A673 (cell line): ENCODE results near the gene TMEM17. TPM values are rescaled to one million over a fixed set of nuclear protein-coding genes. Genes with fewer than 3 reads are reported as not detected.

Experiments used
- BruUV-seq: library from RNA; stranded (reverse); fragments of 400-500 nt; replicated peaks from 2 replicates; lab custom pipeline; 2021; lab: Mats Ljungman, UMichigan
- CTCF ChIA-PET: fragments of 300-600 bp; sonication (Branson Sonifier 250); formaldehyde crosslinking; loops from one replicate; lab custom pipeline; 2022; ENCODE audit warnings: antibody characterized with exemption; lab: Charles Lee
- POLR2A ChIA-PET: fragments of 300-600 bp; sonication (Branson Sonifier 250); formaldehyde crosslinking; loops from one replicate; lab custom pipeline; 2022; ENCODE audit warnings: antibody characterized with exemption; ENCODE audit not compliant: low non-redundant PET; lab: Charles Lee
- DNase-seq: peaks from one replicate; pipeline ENCODE4 v3.0.0-alpha.2; 2015; ENCODE audit warnings: low spot score
- H3K27ac ChIP-seq: fragments of 200-600 bp; sonication (generic); 2 replicates; pipeline ENCODE4 v1.5.1; 2016; ENCODE audit warnings: mixed run types, low read depth, mild to moderate bottlenecking, mixed read lengths, antibody characterized with exemption, low read length; ENCODE audit not compliant: poor library complexity, severe bottlenecking
- H3K27me3 ChIP-seq: fragments of 200-600 bp; sonication (generic); replicated peaks from 2 replicates; pipeline ENCODE4 v1.6.1; 2017; ENCODE audit warnings: mixed run types, low read depth, mild to moderate bottlenecking, mixed read lengths, antibody characterized with exemption, low read length; ENCODE audit not compliant: insufficient read depth, poor library complexity
- H3K36me3 ChIP-seq: fragments of 200-600 bp; sonication (generic); 2 replicates; pipeline ENCODE4 v1.6.1; 2016; ENCODE audit warnings: mixed run types, mild to moderate bottlenecking, mixed read lengths, antibody characterized with exemption, low read length; ENCODE audit not compliant: insufficient read depth, poor library complexity, severe bottlenecking
- H3K4me1 ChIP-seq: fragments of 200-600 bp; sonication (generic); 2 replicates; pipeline ENCODE4 v1.6.1; 2017; ENCODE audit warnings: mixed run types, mild to moderate bottlenecking, mixed read lengths, antibody characterized with exemption, low read length; ENCODE audit not compliant: insufficient read depth, poor library complexity, severe bottlenecking
- H3K4me3 ChIP-seq: fragments of 200-600 bp; sonication (generic); 2 replicates; pipeline ENCODE4 v1.5.1; 2016; ENCODE audit warnings: low read depth, mixed run types, mild to moderate bottlenecking, mixed read lengths, low read length; ENCODE audit not compliant: poor library complexity, severe bottlenecking
- H3K9me3 ChIP-seq: fragments of 200-600 bp; sonication (generic); 2 replicates; pipeline ENCODE4 v1.6.1; 2016; ENCODE audit warnings: mixed run types, low read depth, mild to moderate bottlenecking, mixed read lengths, antibody characterized with exemption, low read length; ENCODE audit not compliant: poor library complexity, severe bottlenecking
- EZH2 ChIP-seq: fragments of 200-600 bp; sonication (generic); IDR thresholded peaks from 2 replicates; pipeline ENCODE4 v1.6.1; 2017; ENCODE audit warnings: borderline replicate concordance, low read depth, mild to moderate bottlenecking, mixed read lengths, antibody characterized with exemption, low read length; ENCODE audit not compliant: poor library complexity, severe bottlenecking
- intact Hi-C: fragments of 100-400 bp; cut with micrococcal nuclease; formaldehyde crosslinking; loops from one replicate; pipeline ENCODE4 v1.10.0; 2022; ENCODE audit not compliant: unreplicated experiment
- total RNA-seq: library from RNA; stranded (reverse); gene quantifications from 2 replicates; pipeline ENCODE4 v1.2.3, GENCODE V29; 2021
- TF ChIP-seq, protein P1 (sequence below): fragments of 300-800, 200-600 bp; sonication (generic); conservative IDR thresholded peaks from 2 replicates; pipeline ENCODE4 v1.5.1; 2017; ENCODE audit warnings: low read depth, mild to moderate bottlenecking, antibody characterized with exemption, low read length, moderate library complexity, mixed read lengths

TMEM17 gene
- total RNA-seq, 1 experiment from 2014 or later, result 1.5 TPM

DNA sequence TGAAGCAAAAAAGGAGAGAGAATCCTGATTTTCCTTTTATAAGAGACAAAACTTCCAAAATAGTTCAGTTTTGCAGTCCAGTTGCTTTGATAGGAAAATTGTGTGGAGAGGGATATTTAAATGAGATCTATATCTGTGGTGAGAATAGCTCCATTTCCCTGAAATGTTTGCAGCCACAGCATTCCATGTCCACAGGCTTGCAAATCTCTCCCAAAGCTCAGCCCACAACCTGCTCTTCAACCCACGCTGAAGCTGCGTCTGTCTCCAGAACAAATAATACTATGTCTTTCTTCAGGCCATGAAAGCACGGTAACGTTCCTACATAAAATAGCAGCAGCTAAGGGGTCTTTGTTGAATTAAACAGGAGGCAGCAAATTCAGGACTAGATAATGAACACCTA lies 31.8 kb downstream of the TMEM17 start:
- Histone ChIP-seq H3K4me3 (no peak overlapping the region), H3K27ac (no peak overlapping the region), H3K36me3 (no peaks in the 10 kb centered on the region), H3K27me3 (no peaks in the 10 kb centered on the region), H3K4me1 (no peaks in the 10 kb centered on the region), H3K9me3 (no peaks in the 10 kb centered on the region)
- no peak for TF ChIP-seq EZH2
- no peak for DNase-seq
- intact Hi-C loops, result no loop called here
- POLR2A ChIA-PET, result no interaction called here
- CTCF ChIA-PET, result no interaction called here
- BruUV-seq, result no TSS peak

DNA sequence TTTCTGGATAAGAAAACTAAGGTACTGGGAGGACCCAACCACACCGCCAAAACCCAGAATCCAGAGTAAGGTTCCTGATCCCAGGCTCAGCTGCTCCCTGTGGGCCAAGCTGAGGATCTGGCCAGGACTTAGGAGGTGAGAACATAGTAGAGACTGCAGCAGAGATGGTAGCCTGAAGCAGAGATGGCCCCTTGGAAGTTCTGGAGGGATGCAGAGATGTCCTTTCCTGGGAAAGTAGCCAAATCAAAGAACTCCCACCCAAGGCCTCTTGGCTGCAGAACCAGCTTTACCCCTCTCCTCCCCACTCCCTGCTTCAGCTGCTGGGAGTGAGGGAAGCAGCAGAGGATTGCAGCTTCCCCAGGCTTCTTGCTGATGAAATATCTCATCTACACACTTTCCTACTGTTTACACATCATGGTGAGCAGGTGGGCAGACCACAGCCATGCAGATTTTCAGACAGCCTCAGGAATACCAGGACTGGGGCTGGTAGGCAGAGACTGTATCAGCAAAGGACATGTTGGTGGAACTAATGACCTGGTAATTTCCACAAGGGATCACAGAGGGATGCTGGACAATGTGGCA lies 32.7 kb downstream of the TMEM17 start:
- POLR2A ChIA-PET, result no interaction called here
- BruUV-seq, result no TSS peak
- H3K9me3 ChIP-seq, result no peaks in the 10 kb centered on the region
- no peaks in the 10 kb centered on the region for H3K36me3 ChIP-seq
- DNase-seq, result no peak
- no peaks in the 10 kb centered on the region for H3K4me1 ChIP-seq
- CTCF ChIA-PET, result no interaction called here
- no peaks in the 10 kb centered on the region for H3K27me3 ChIP-seq
- H3K27ac ChIP-seq, result no peak overlapping the region
- no peak overlapping the region for H3K4me3 ChIP-seq
- intact Hi-C loops, result no loop called here
- no peak for TF ChIP-seq EZH2
- TF ChIP-seq, protein P1, sequence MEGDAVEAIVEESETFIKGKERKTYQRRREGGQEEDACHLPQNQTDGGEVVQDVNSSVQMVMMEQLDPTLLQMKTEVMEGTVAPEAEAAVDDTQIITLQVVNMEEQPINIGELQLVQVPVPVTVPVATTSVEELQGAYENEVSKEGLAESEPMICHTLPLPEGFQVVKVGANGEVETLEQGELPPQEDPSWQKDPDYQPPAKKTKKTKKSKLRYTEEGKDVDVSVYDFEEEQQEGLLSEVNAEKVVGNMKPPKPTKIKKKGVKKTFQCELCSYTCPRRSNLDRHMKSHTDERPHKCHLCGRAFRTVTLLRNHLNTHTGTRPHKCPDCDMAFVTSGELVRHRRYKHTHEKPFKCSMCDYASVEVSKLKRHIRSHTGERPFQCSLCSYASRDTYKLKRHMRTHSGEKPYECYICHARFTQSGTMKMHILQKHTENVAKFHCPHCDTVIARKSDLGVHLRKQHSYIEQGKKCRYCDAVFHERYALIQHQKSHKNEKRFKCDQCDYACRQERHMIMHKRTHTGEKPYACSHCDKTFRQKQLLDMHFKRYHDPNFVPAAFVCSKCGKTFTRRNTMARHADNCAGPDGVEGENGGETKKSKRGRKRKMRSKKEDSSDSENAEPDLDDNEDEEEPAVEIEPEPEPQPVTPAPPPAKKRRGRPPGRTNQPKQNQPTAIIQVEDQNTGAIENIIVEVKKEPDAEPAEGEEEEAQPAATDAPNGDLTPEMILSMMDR, result no peak

DNA sequence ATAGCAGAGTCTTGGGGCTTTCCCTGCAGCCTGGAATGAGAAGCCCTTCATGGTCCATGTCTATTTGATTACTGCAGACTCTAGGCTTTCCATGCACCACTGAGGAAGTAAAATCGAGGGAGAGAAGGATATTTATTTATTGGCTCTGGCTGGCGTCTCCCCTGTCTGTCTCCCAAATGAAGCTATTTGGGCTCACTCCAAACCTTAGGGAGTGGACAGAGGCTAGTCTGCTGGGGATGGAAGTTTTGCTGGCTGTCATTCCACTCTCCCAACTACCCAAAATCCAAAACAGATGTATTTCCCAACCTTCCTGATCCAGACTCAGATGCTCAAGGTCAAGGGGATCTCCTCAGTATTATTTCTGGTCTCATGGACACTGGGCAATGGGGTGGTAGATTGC lies 33.7 kb downstream of the TMEM17 start:
- no peak for TF ChIP-seq EZH2
- TF ChIP-seq, protein P1, result no peak
- no peaks in the 10 kb centered on the region for H3K27me3 ChIP-seq
- no TSS peak for BruUV-seq
- H3K4me3 ChIP-seq, result no peak overlapping the region
- no peaks in the 10 kb centered on the region for H3K4me1 ChIP-seq
- no peaks in the 10 kb centered on the region for H3K9me3 ChIP-seq
- ChIA-PET POLR2A (interaction anchor here (0.7 kb wide), 1 partner anchor 14 kb away, joined by 3 read pairs; no protein-coding TSS in a partner anchor), CTCF (no interaction called here)
- H3K27ac ChIP-seq, result no peak overlapping the region
- DNase-seq, result no peak
- intact Hi-C loops, result no loop called here
- no peaks in the 10 kb centered on the region for H3K36me3 ChIP-seq

DNA sequence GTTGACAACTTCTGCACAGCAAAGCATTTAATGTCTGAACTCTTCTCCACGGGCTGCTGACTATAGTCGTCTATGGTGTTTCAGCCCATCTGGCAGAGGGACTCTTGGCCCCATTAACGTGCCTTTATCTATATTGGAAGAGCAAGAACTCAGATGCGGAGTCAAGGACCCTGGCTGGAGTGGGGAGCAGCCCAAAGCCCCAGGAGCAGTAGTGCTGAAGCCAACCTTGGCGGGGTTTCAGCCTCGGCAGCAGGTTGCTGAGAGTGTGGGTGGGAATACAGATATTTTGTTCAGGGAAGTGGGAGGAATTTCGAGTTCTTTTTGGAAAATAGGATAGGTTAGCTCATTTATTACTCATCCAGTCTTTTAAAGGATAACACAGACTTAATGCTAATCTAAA lies 34.2 kb downstream of the TMEM17 start:
- H3K4me1 ChIP-seq, result no peaks in the 10 kb centered on the region
- no peaks in the 10 kb centered on the region for H3K27me3 ChIP-seq
- no peak for DNase-seq
- ChIA-PET POLR2A (interaction anchor here (0.7 kb wide), 1 partner anchor 14 kb away, joined by 3 read pairs; no protein-coding TSS in a partner anchor), CTCF (no interaction called here)
- TF ChIP-seq EZH2, result no peak
- TF ChIP-seq, protein P1, result no peak
- no peak overlapping the region for H3K27ac ChIP-seq
- H3K36me3 ChIP-seq, result no peaks in the 10 kb centered on the region
- H3K4me3 ChIP-seq, result no peak overlapping the region
- intact Hi-C loops, result no loop called here
- BruUV-seq, result no TSS peak
- H3K9me3 ChIP-seq, result no peaks in the 10 kb centered on the region
